ENCODE results near the gene LRRC56.

GRCh38 chr11:561148-562003, 24.0 kb downstream of the LRRC56 start:
- no peak for TF ChIP-seq CTCF (IDR thresholded peaks at IDR 0.05; ENCODE audit: insufficient read depth, low read depth, low read length)
- no peak for TF ChIP-seq EZH2 (IDR thresholded peaks at IDR 0.05; ENCODE audit: insufficient read depth, low read length)

Measured in astrocyte (in vitro differentiated cells and primary cell).